K562 (cell line): ENCODE data around the gene KRT8. TPM values are rescaled to one million over a fixed set of nuclear protein-coding genes. Genes with fewer than 3 reads are reported as not detected.

Experiments used
- ERF ChIP-seq: fragments of 450-650 bp; formaldehyde crosslinking; IDR thresholded peaks from 2 replicates; pipeline ENCODE4 v1.4.0; 2020; ENCODE audit warnings: mild to moderate bottlenecking, mixed read lengths
- FOXJ3 ChIP-seq: sonication (generic); formaldehyde crosslinking; IDR thresholded peaks from 2 replicates; pipeline ENCODE4 v1.4.0; 2020; ENCODE audit warnings: mild to moderate bottlenecking, missing genetic modification reagents
- GTF2B ChIP-seq: IDR thresholded peaks from 2 replicates; pipeline ENCODE4 v1.6.1; 2011; ENCODE audit not compliant: insufficient read length; ENCODE audit errors: extremely low read depth
- JUND ChIP-seq, 2 experiments: IDR thresholded peaks; 2 replicates in 1 of 2; 3 replicates in 1 of 2; pipeline ENCODE4 v1.6.1; 2011; ENCODE audit warnings: borderline replicate concordance in 2 of 2, low read depth in 2 of 2, low read length in 2 of 2, improper control_type of control experiment in 1 of 2, missing biosample characterization in 1 of 2, missing genetic modification characterization in 1 of 2, missing genetic modification reagents in 1 of 2
- MYNN ChIP-seq, 2 experiments: sonication (generic); formaldehyde crosslinking in 1 of 2; IDR thresholded peaks; 2 replicates each; pipeline versions ENCODE4 v1.5.0 to v1.6.1; 2016 to 2020; ENCODE audit warnings: antibody characterized with exemption in 1 of 2, missing genetic modification reagents in 1 of 2
- POU5F1 ChIP-seq: fragments of 150-350 bp; IDR thresholded peaks from 2 replicates; pipeline ENCODE4 v1.6.1; 2014; ENCODE audit warnings: borderline replicate concordance, low read length, low read depth, mild to moderate bottlenecking; ENCODE audit not compliant: partially characterized antibody
- RBM17 ChIP-seq: fragments of 200-400 bp; formaldehyde crosslinking; IDR thresholded peaks from 2 replicates; pipeline ENCODE4 v1.6.1; 2017; ENCODE audit warnings: low read depth, mild to moderate bottlenecking, low read length, borderline replicate concordance
- RNF219 ChIP-seq: fragments of 250-450 bp; sonication (Bioruptor Pico); IDR thresholded peaks from 2 replicates; pipeline ENCODE4 v1.5.0; 2022; ENCODE audit warnings: mild to moderate bottlenecking
- STAG1 ChIP-seq: sonication (generic); formaldehyde crosslinking; IDR thresholded peaks from 2 replicates; pipeline ENCODE4 v1.5.0; 2020; ENCODE audit warnings: missing genetic modification reagents, borderline replicate concordance
- ZMIZ1 ChIP-seq, 2 experiments: fragments of 150-350 bp in 1 of 2; IDR thresholded peaks; 2 replicates each; pipeline ENCODE4 v1.6.1; 2012 to 2016; ENCODE audit warnings: low read depth in 2 of 2, low read length in 2 of 2, mild to moderate bottlenecking in 1 of 2, moderate library complexity in 1 of 2
- ZNF277 ChIP-seq: fragments of 250-450 bp; sonication (Bioruptor Pico); IDR thresholded peaks from 2 replicates; pipeline ENCODE4 v1.8.0; 2022; ENCODE audit warnings: inconsistent platforms, mild to moderate bottlenecking, moderate library complexity, borderline replicate concordance
- ZNF398 ChIP-seq: fragments of 250-450 bp; sonication (Bioruptor Pico); IDR thresholded peaks from 2 replicates; pipeline ENCODE4 v1.8.0; 2021; ENCODE audit warnings: moderate library complexity, mild to moderate bottlenecking, inconsistent platforms
- ZNF512 ChIP-seq: IDR thresholded peaks from 2 replicates; pipeline ENCODE4 v1.6.1; 2016; ENCODE audit warnings: missing genetic modification characterization, missing compliant biosample characterization
- polyA plus RNA-seq, 8 experiments: library from polyadenylated mRNA; depleted of rRNA in 4 of 8; stranded (reverse) in 5 of 8; unstranded in 3 of 8; fragments of >200 nt; fragmentation: Nextera tagmentation in 2 of 8; fragmentation: Illumina TruSeq in 1 of 8; extraction: Ambion mirVana in 2 of 8; extraction: Trizol in 1 of 8; gene quantifications; 2 replicates each; pipeline versions ENCODE4 v1.2.1 to v1.2.3, GENCODE V29; 2011 to 2014; ENCODE audit warnings: inconsistent platforms in 1 of 8, missing spikeins in 1 of 8
- total RNA-seq, 7 experiments: library from RNA; depleted of rRNA in 6 of 7; stranded (reverse); fragments of >200 nt in 6 of 7; fragmentation: Illumina TruSeq in 2 of 7; extraction: Trizol in 2 of 7; gene quantifications; 2 replicates each; pipeline versions ENCODE4 v1.2.1 to v1.2.3, GENCODE V29; 2011 to 2021; ENCODE audit warnings: low replicate concordance in 1 of 7

KRT8 gene
- total and polyA plus RNA-seq, 9 of the 15 experiments (the other 6 are each of a cell fraction or from before 2014, with no cell fraction given): 41.5 to 661 (median 260) TPM

GRCh38 chr12:52884526-52885293, 20.2 kb downstream of the KRT8 start (continued):
- TF ChIP-seq FOXJ3: no peak
- TF ChIP-seq JUND (IDR thresholded peaks at IDR 0.05; ENCODE audit: borderline replicate concordance, low read depth, low read length): peak; percentile 72
- TF ChIP-seq JUND (tag; IDR thresholded peaks at IDR 0.05; ENCODE audit: borderline replicate concordance, low read depth, low read length): peak; percentile 58; the same call in 1 of the 3 replicates
- TF ChIP-seq ZNF512 (tag): no peak
- TF ChIP-seq POU5F1: no peak
- no peak for TF ChIP-seq GTF2B
- TF ChIP-seq RNF219 (CRISPR knock-in tag): no peak
- no peak for TF ChIP-seq ZNF398 (CRISPR knock-in tag)
- TF ChIP-seq ERF (CRISPR knock-in tag): no peak
- TF ChIP-seq ZMIZ1 (IDR thresholded peaks at IDR 0.05; ENCODE audit: low read depth in 2 of 2, low read length in 2 of 2): peak in 1 of 2 experiments; percentile 7; a peak in 1 of 4 replicates
- TF ChIP-seq ZNF277 (CRISPR knock-in tag): no peak
- TF ChIP-seq STAG1: peak; percentile 97
- no peak for TF ChIP-seq RBM17
- TF ChIP-seq MYNN (IDR thresholded peaks at IDR 0.05): 0 out of 2 replicates have a peak, but pooled peaks have one; percentile 23
- no peak for TF ChIP-seq MYNN (CRISPR knock-in tag; IDR thresholded peaks at IDR 0.05)
